ENCODE data around the gene DUSP12.
"Not testable (repeated sequence)": the region's sequence is repeated elsewhere in the genome, so short reads cannot be mapped to it uniquely, and the experiment has no call there.

DUSP12 gene

GRCh38 chr1:161747801-161748200 is 1.8 kb upstream of the DUSP12 start:
- Histone ChIP-seq H3K27me3 (peaks cover 41% of the 10 kb centered on the region), H3K9me3 (no peaks in the 10 kb centered on the region), H3K36me3 (peaks cover 11% of the 10 kb centered on the region), H3K4me3 (ENCODE audit: low read depth in 1 of 2, low read length in 1 of 2) (no peak overlapping the region), H3K4me1 (ENCODE audit: control insufficient read depth in 1 of 2, insufficient read depth in 1 of 2, low read depth in 1 of 2, low read length in 1 of 2) (peaks cover 14 to 18% of the 10 kb centered on the region in 2 experiments), H3K27ac (no peak overlapping the region)
- no peak for TF ChIP-seq CTCF (IDR thresholded peaks at IDR 0.05)

- Histone ChIP-seq H3K4me1 (ENCODE audit: control insufficient read depth in 1 of 2, insufficient read depth in 1 of 2, low read depth in 1 of 2, low read length in 1 of 2) (peaks cover 33 to 35% of the 10 kb centered on the region in 2 experiments), H3K27ac (no peak overlapping the region), H3K27me3 (no peaks in the 10 kb centered on the region), H3K36me3 (peaks cover 8% of the 10 kb centered on the region), H3K9me3 (no peaks in the 10 kb centered on the region), H3K4me3 (ENCODE audit: low read depth in 1 of 2, low read length in 1 of 2) (no peak overlapping the region)
- peak; percentile 41 for TF ChIP-seq CTCF (IDR thresholded peaks at IDR 0.05)
These were observed 14.0 kb downstream of the DUSP12 start for GRCh38 chr1:161763522-161764098.

- Histone ChIP-seq H3K4me1 (ENCODE audit: control insufficient read depth in 1 of 2, insufficient read depth in 1 of 2, low read depth in 1 of 2, low read length in 1 of 2) (peaks cover 53 to 55% of the 10 kb centered on the region in 2 experiments), H3K4me3 (ENCODE audit: low read depth in 1 of 2, low read length in 1 of 2) (peak within 1 kb of the TSS; percentile 79 to 97), H3K27ac (peak within 1 kb of the TSS; percentile 86), H3K27me3 (no peaks in the 10 kb centered on the region), H3K36me3 (no peaks in the 10 kb centered on the region), H3K9me3 (no peaks in the 10 kb centered on the region)
- TF ChIP-seq CTCF (IDR thresholded peaks at IDR 0.05), result no peak
These were observed 16.8 kb downstream of the DUSP12 start, which contains the start of gene ATF6 for GRCh38 chr1:161766102-161766981. TSS of gene ATF6 (plus strand) at chr1:161766320. CDS start at chr1:161766361, 41 bp downstream.

GRCh38 chr1:161768461-161768860 is 18.9 kb downstream of the DUSP12 start:
- Histone ChIP-seq H3K9me3 (no peaks in the 10 kb centered on the region), H3K4me1 (ENCODE audit: control insufficient read depth in 1 of 2, insufficient read depth in 1 of 2, low read depth in 1 of 2, low read length in 1 of 2) (peaks cover 72 to 76% of the 10 kb centered on the region in 2 experiments), H3K27ac (no peak overlapping the region), H3K27me3 (no peaks in the 10 kb centered on the region), H3K4me3 (ENCODE audit: low read depth in 1 of 2, low read length in 1 of 2) (no peak overlapping the region), H3K36me3 (no peaks in the 10 kb centered on the region)
- no peak for TF ChIP-seq CTCF (IDR thresholded peaks at IDR 0.05)

GRCh38 chr1:161768986-161769672 is 19.5 kb downstream of the DUSP12 start:
- no peaks in the 10 kb centered on the region for H3K9me3 ChIP-seq
- no peak overlapping the region for H3K27ac ChIP-seq
- H3K36me3 ChIP-seq, result no peaks in the 10 kb centered on the region
- peaks cover 79 to 83% of the 10 kb centered on the region in 2 experiments for H3K4me1 ChIP-seq (ENCODE audit: control insufficient read depth in 1 of 2, insufficient read depth in 1 of 2, low read depth in 1 of 2, low read length in 1 of 2)
- H3K4me3 ChIP-seq (ENCODE audit: low read depth in 1 of 2, low read length in 1 of 2), result no peak overlapping the region
- H3K27me3 ChIP-seq, result no peaks in the 10 kb centered on the region
- no peak for TF ChIP-seq CTCF (IDR thresholded peaks at IDR 0.05)

- not testable (repeated sequence) for H3K27ac ChIP-seq
- peaks cover 80 to 84% of the 10 kb centered on the region in 2 experiments for H3K4me1 ChIP-seq (ENCODE audit: control insufficient read depth in 1 of 2, insufficient read depth in 1 of 2, low read depth in 1 of 2, low read length in 1 of 2)
These were observed 20.1 kb downstream of the DUSP12 start for GRCh38 chr1:161769673-161770045.

More at GRCh38 chr1:161769673-161770045, 20.1 kb downstream of the DUSP12 start:
- H3K4me3 ChIP-seq (ENCODE audit: low read depth in 1 of 2, low read length in 1 of 2); H3K9me3 ChIP-seq; H3K27me3 ChIP-seq; H3K36me3 ChIP-seq: not testable (repeated sequence)

All from neutrophil (primary cell).